Measurements from ENCODE around the gene NCOA5.

NCOA5 gene

DNA sequence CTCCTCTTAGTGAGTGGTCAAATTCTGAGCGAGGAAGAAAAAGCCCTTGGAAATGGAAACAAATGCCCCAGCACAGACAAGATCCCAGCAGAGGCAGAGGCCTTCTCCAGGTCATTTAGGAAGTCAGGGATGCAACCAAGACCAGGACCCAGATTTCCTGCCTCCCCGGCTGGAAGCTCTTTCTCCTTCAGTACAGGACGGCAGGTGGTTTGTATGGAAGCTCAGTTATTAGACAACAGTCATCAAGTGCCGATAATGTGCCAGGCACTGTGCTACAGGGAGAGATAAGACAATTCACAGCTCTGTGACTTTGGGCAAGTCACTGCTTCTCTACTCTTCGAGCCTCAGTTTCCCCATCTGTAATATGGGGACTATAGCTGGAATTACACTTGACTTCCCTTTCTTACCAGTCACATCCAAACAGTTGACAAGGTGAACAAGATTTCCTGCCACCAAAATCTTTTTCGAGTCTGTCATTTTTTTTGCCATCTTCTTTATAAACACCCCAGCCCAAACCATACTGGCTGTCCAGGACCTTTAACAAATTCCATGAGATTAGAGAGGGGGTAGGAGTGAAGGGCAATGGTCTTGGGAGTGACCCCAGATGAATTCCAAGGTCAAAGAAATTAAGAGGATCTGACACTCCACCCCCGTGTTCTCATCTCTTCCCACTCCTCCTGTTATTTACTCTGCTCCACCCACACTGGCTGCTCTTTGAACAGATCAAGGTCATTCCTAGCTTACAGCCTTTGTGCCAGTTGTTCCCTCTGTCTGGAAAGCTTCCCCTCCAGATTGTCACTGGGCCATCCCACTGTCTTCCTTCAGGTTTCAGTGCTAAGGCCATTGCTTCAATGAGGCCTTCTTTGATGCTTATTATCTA lies 75.0 kb downstream of the NCOA5 start:
- DNase-seq (ENCODE audit: low read depth), result no peak

DNA sequence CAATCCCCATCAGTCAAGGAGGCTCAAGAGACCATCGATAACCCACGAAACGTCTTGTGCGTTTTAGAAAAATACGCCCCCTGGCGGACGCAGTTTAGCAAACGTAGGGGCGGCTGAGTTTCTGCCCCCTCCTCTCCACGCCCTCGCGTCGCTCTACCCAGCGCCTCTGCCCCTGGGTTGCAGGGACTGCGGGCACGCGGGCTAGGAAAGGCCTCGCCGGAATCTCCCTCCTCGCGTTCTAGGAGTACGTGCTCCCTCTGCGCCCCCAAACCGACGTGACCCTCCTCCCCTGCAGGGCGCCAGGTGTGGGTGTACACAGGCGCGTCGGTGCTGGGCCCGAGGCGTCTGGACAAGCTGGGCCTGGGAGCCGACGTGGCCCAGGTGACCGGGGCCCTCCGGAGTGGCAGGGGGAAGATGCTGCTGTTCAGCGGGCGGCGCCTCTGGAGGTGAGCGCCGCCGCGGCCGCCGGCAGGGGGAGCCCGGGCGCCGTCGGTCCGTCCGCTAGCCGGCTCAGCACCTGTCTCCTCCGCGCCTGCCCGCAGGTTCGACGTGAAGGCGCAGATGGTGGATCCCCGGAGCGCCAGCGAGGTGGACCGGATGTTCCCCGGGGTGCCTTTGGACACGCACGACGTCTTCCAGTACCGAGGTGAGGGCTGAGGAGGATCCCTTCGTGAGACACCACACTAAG lies 75.8 kb downstream of the NCOA5 start:
- peak; percentile 52 for DNase-seq (ENCODE audit: low read depth)

DNA sequence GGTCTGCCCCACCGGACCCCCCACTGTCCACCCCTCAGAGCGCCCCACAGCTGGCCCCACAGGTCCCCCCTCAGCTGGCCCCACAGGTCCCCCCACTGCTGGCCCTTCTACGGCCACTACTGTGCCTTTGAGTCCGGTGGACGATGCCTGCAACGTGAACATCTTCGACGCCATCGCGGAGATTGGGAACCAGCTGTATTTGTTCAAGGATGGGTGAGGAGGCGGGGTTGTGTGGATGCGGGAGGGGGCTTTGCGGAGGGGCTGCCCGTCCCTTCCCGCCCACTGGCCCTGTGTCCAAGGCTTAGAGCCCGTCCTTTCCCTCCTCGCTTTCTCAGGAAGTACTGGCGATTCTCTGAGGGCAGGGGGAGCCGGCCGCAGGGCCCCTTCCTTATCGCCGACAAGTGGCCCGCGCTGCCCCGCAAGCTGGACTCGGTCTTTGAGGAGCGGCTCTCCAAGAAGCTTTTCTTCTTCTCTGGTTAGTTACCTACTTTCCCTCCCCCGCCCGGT lies 76.4 kb downstream of the NCOA5 start:
- DNase-seq (ENCODE audit: low read depth), result no peak

DNA sequence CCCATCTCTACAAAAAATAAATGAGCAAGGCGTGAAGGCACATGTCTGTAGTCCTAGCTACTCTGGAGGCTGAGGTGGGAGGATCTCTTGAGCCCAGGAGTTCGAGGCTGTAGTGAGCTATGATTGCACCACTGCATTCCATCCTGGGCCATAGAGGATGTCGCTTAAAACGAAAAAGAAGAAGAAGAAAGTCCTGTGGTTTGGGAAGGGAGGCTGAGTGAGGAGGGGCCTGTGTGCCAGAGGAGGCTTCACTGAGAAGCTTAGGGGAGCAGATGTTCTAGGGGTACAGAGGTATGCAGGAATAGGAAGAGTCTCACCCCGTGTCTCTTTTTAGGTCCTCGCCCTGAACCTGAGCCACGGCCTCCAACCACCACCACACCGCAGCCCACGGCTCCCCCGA lies 76.8 kb downstream of the NCOA5 start:
- no peak for DNase-seq (ENCODE audit: low read depth)

DNA sequence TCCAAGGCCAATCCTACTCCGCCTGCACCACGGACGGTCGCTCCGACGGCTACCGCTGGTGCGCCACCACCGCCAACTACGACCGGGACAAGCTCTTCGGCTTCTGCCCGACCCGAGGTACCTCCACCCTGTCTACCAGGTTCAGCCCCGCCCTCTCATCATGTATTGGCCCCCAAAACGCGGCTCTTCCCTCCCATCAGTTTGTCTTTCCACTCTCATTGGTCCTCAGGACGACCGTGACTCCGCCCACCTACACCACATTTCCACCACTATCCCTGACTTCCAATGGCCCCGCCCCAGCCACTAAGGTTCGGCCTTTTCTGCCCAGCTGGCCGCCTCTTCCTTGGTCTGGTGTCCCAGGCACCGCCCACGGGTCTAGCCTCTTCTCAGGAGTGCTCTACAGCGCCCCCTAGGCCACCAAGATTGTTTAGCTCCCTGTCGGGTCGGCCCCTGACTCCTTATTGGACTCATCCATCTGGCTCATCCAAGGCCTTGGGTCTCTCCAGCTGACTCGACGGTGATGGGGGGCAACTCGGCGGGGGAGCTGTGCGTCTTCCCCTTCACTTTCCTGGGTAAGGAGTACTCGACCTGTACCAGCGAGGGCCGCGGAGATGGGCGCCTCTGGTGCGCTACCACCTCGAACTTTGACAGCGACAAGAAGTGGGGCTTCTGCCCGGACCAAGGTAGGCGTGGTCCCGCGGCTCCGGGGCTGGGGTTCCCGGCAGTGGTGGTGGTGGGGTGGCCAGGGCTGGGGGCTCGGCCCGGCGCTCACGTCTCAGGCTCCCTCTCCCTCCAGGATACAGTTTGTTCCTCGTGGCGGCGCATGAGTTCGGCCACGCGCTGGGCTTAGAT lies 77.9 kb downstream of the NCOA5 start:
- no peak for DNase-seq (ENCODE audit: low read depth)
